Progenitor cell of endocrine pancreas (in vitro differentiated cells): ENCODE results near the gene TVP23A. TPM values are rescaled to one million over a fixed set of nuclear protein-coding genes. Genes with fewer than 3 reads are reported as not detected.

Source experiments
- DNase-seq: peaks from one replicate; pipeline ENCODE4 v3.0.0; 2021; ENCODE audit warnings: low spot score; ENCODE audit not compliant: unreplicated experiment
- H3K27ac Mint-ChIP-seq: 2 replicates; pipeline ENCODE4 v1.8.0; 2021; ENCODE audit warnings: mild to moderate bottlenecking, moderate library complexity, mixed read lengths
- H3K27me3 Mint-ChIP-seq: 2 replicates; pipeline ENCODE4 v1.8.0; 2021; ENCODE audit warnings: mixed read lengths
- H3K36me3 Mint-ChIP-seq: 2 replicates; pipeline ENCODE4 v1.8.0; 2022; ENCODE audit warnings: mixed read lengths; ENCODE audit not compliant: insufficient read depth
- H3K4me1 Mint-ChIP-seq: 2 replicates; pipeline ENCODE4 v1.8.0; 2021; ENCODE audit warnings: low read depth, mixed read lengths
- H3K4me3 Mint-ChIP-seq: 2 replicates; pipeline ENCODE4 v1.8.0; 2021; ENCODE audit warnings: low read depth, mild to moderate bottlenecking, moderate library complexity, mixed read lengths
- H3K9me3 Mint-ChIP-seq: 2 replicates; pipeline ENCODE4 v1.8.0; 2021; ENCODE audit warnings: low read depth, mixed read lengths
- CTCF ChIP-seq: fragments of 200-600 bp; sonication (generic); IDR thresholded peaks from one replicate; pipeline ENCODE4 v1.5.0; 2021; ENCODE audit warnings: antibody characterized with exemption, mild to moderate bottlenecking; ENCODE audit not compliant: unreplicated experiment
- total RNA-seq: library from RNA; stranded (reverse); gene quantifications from 2 replicates; pipeline ENCODE4 v1.2.1, GENCODE V29; 2021

The TVP23A gene
- total RNA-seq, 1 donor from 2014 or later = 8.5 TPM

DNA sequence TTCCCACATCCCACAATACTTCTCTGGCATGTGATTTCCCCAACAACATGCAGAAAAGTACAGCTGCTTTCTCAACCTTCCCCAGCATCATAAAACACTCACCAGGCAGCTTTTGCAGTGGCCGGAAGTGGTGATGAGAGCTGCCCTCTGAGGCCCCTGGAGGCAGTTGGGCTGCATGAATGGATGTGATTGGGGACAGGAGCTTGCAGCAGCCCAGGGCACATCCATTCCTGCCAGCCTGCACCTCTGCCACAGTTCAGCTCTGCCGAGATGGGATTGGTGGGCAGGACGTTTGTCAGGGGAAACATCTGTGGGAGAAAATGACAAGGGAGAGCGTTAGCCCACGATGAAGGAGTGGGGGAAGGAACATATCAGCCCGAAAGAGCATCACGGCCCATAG lies 55.1 kb downstream of the TVP23A start:
- Mint-ChIP-seq H3K27me3 (no peaks in the 10 kb centered on the region), H3K4me1 (no peaks in the 10 kb centered on the region), H3K27ac (no peak overlapping the region), H3K36me3 (peaks cover 32% of the 10 kb centered on the region), H3K4me3 (no peak overlapping the region), H3K9me3 (no peaks in the 10 kb centered on the region)
- TF ChIP-seq CTCF = no peak
- no peak for DNase-seq

GRCh38 chr16:10762336-10763016 lies 56.1 kb downstream of the TVP23A start:
- H3K27ac Mint-ChIP-seq = no peak overlapping the region
- DNase-seq = no peak
- H3K4me1 Mint-ChIP-seq = no peaks in the 10 kb centered on the region
- H3K27me3 Mint-ChIP-seq = no peaks in the 10 kb centered on the region
- no peak overlapping the region for H3K4me3 Mint-ChIP-seq
- no peaks in the 10 kb centered on the region for H3K9me3 Mint-ChIP-seq
- no peak for TF ChIP-seq CTCF
- H3K36me3 Mint-ChIP-seq = peaks cover 35% of the 10 kb centered on the region

DNA sequence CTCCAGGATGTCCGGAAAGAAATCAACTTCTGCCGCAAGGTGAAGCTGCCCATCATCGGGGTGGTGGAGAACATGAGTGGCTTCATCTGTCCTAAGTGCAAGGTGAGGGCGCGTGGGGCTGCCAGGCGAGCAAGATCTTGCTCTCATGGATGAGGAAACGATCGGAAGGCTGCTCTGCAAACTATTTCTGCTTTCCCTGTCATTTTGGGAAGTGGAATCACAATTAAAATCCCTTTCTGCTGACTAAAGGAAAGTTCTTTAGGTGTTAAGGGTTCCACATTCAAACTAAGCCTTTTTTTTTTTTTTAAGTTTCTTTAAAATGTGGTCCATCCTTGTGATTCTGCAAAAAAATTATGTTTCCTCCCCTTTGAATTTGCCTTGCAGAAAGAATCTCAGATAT lies 57.2 kb downstream of the TVP23A start:
- no peak overlapping the region for H3K27ac Mint-ChIP-seq
- H3K9me3 Mint-ChIP-seq = no peaks in the 10 kb centered on the region
- DNase-seq = no peak
- no peak overlapping the region for H3K4me3 Mint-ChIP-seq
- H3K36me3 Mint-ChIP-seq = peaks cover 35% of the 10 kb centered on the region
- no peaks in the 10 kb centered on the region for H3K4me1 Mint-ChIP-seq
- TF ChIP-seq CTCF = no peak
- no peaks in the 10 kb centered on the region for H3K27me3 Mint-ChIP-seq

DNA sequence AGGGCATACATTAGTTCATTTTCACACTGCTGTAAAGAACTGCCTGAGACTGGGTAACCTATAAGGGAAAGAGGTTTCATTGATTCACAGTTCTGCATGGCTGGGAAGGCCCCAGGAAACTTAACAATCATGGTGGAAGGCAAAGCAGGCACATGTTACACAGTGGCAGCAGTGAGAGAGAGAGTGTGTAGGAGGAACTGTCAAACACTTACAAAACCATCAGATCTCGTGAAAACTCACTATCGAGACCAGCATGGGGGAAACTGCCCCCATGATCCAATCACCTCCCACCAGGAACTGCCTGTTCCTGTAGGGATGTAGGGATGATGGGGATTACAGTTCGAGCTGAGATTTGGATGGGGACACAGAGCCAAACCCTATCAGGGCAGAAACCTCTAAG lies 57.7 kb downstream of the TVP23A start:
- no peaks in the 10 kb centered on the region for H3K9me3 Mint-ChIP-seq
- H3K4me3 Mint-ChIP-seq = no peak overlapping the region
- no peak for DNase-seq
- H3K27ac Mint-ChIP-seq = no peak overlapping the region
- no peak for TF ChIP-seq CTCF
- no peaks in the 10 kb centered on the region for H3K27me3 Mint-ChIP-seq
- H3K36me3 Mint-ChIP-seq = peaks cover 33% of the 10 kb centered on the region
- H3K4me1 Mint-ChIP-seq = no peaks in the 10 kb centered on the region

DNA sequence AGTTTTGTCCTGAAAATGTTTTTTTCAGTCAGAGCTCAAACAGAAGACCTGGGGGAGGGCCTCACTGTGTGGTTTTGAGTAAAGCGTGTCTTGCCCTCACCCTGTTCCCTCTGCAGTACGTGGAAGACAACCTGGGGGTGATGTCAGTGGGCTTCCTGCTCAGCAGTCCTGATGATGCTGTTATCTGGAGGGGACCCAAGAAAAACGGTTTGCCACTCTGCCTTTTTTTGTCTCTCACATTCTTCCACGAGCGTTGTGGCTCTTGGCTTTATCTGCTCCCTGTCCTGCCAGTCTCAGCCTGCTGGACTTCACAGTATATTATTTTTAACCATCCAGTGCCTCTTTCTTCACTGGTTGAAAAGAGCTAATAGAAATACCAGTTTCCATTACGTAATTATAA lies 62.0 kb downstream of the TVP23A start:
- Mint-ChIP-seq H3K27me3 (no peaks in the 10 kb centered on the region), H3K4me1 (no peaks in the 10 kb centered on the region), H3K4me3 (no peak overlapping the region), H3K9me3 (no peaks in the 10 kb centered on the region), H3K27ac (no peak overlapping the region), H3K36me3 (peaks cover 22% of the 10 kb centered on the region)
- no peak for TF ChIP-seq CTCF
- DNase-seq = no peak
